Ovary (tissue), 9 donors: ENCODE measurements around the gene DUSP6. TPM values are rescaled to one million over a fixed set of nuclear protein-coding genes. Genes with fewer than 3 reads are reported as not detected.

Source experiments
- DNase-seq, 5 donors: peaks; one replicate each; pipeline ENCODE4 v3.0.0-alpha.2; 2019 to 2020
- H3K27ac ChIP-seq, 2 donors: fragments of 200-600 bp; one replicate each; pipeline versions ENCODE4 v1.5.1 to v1.8.0; 2019 to 2022
- H3K27me3 ChIP-seq: fragments of 200-600 bp; one replicate; pipeline ENCODE4 v1.8.0; 2022
- H3K36me3 ChIP-seq: fragments of 200-600 bp; sonication (generic); one replicate; pipeline ENCODE4 v1.5.1; 2019
- H3K4me1 ChIP-seq: one replicate; pipeline ENCODE4 v1.8.1; 2013; ENCODE audit warnings: mild to moderate bottlenecking, moderate library complexity; ENCODE audit not compliant: insufficient read depth
- H3K4me3 ChIP-seq: fragments of 200-600 bp; sonication (generic); one replicate; pipeline ENCODE4 v1.5.1; 2017
- H3K9me3 ChIP-seq, 2 donors: fragments of 200-600 bp in 1 of 2; sonication (generic) in 1 of 2; one replicate each; pipeline versions ENCODE4 v1.5.1 to v1.8.1; 2013 to 2019; ENCODE audit warnings: mild to moderate bottlenecking in 1 of 2, moderate library complexity in 1 of 2
- CTCF ChIP-seq, 3 donors: fragments of 450-650 bp in 2 of 3; fragments of 200-600 bp in 1 of 3; IDR thresholded peaks; one replicate each; pipeline versions ENCODE4 v1.5.1 to v1.8.0; 2016 to 2022; ENCODE audit warnings: antibody characterized with exemption in 3 of 3, mild to moderate bottlenecking in 1 of 3
- EP300 ChIP-seq: sonication (generic); formaldehyde crosslinking; IDR thresholded peaks from one replicate; pipeline ENCODE4 v1.6.1; 2017; ENCODE audit warnings: antibody characterized with exemption
- POLR2A ChIP-seq: fragments of 450-650 bp; IDR thresholded peaks from one replicate; pipeline ENCODE4 v1.6.1; 2017; ENCODE audit warnings: antibody characterized with exemption, mild to moderate bottlenecking, moderate library complexity
- WGBS, 3 donors: extraction: QIAGEN DNeasy Blood & Tissue Kit in 1 of 3; methylation state at CpG; one replicate each; pipeline versions ENCODE4 v1.1.5 to v1.1.7; 2013 to 2017; 5-methylcytosine and 5-hydroxymethylcytosine counted together
- intact Hi-C, 4 donors: fragments of 100-400 bp; cut with DNase I; formaldehyde crosslinking; loops; one replicate each; pipeline versions ENCODE4 v1.11.0 to v1.15.1; 2022 to 2023
- polyA plus RNA-seq, 2 donors: library from polyadenylated mRNA; stranded (reverse); fragments of 200-250 nt in 1 of 2; fragments of 350-450 nt in 1 of 2; fragmentation: Illumina TruSeq in 1 of 2; extraction: RNeasy Lipid Tissue Mini Kit (QIAGEN cat#74804) in 1 of 2; gene quantifications; one replicate each; pipeline ENCODE4 v1.2.3, GENCODE V29; 2013 to 2014
- total RNA-seq, 7 donors: library from RNA; depleted of rRNA in 2 of 7; stranded (reverse); fragments of >200 nt in 2 of 7; fragmentation: NEBNext Ultra II Directional in 3 of 7; extraction: Animal tissue kit (Norgen Biotek cat#: 25700) in 3 of 7; gene quantifications; one replicate each; pipeline versions ENCODE4 v1.1.0 to v1.2.4, GENCODE V29; 2016 to 2023
- donor health status: DM: no; HTN: no; CAD: no; lungs with moderate emphysema.
- donor health status: DM: no; HTN: no; CAD: no.
- donor health status: Bipolar disorder and iron deficiency.
- donor health status: DM: yes; HTN: yes; CAD: no.
- donor health status: DM: no; HTN: no; CAD: no.
- donor health status: DM: yes; HTN: yes; CAD: no.

The DUSP6 gene
- total and polyA plus RNA-seq, 9 donors = 10.8 to 35.5 (median 20.5) TPM

GRCh38 chr12:89307474-89308253 is 44.6 kb downstream of the DUSP6 start:
- no peaks in the 10 kb centered on the region for H3K9me3 ChIP-seq
- H3K4me1 ChIP-seq = no peaks in the 10 kb centered on the region
- TF ChIP-seq CTCF (IDR thresholded peaks at IDR 0.05) (no peak), POLR2A (no peak), EP300 (no peak)
- no peak overlapping the region for H3K4me3 ChIP-seq
- H3K27ac ChIP-seq = no peak overlapping the region
- H3K27me3 ChIP-seq = no peaks in the 10 kb centered on the region
- no peaks in the 10 kb centered on the region for H3K36me3 ChIP-seq
- no peak for DNase-seq
- intact Hi-C loops = no loop called here
- WGBS, 3 donors = 81 to 85% (median 85%) methylated on average over 9 of the region's 9 CpGs

- Histone ChIP-seq H3K4me1 (no peaks in the 10 kb centered on the region), H3K27ac (no peak overlapping the region), H3K36me3 (no peaks in the 10 kb centered on the region), H3K27me3 (no peaks in the 10 kb centered on the region), H3K4me3 (no peak overlapping the region), H3K9me3 (no peaks in the 10 kb centered on the region)
- intact Hi-C loops = no loop called here
- whole genome bisulfite sequencing, 3 donors = 67 to 73% (median 73%) methylated on average over 5 of the region's 5 CpGs
- no peak for TF ChIP-seq CTCF (IDR thresholded peaks at IDR 0.05)
- no peak for TF ChIP-seq EP300
- TF ChIP-seq POLR2A = no peak
- no peak for DNase-seq
Observed at GRCh38 chr12:89306827-89307473, 45.4 kb downstream of the DUSP6 start.

GRCh38 chr12:89305373-89305772 is 46.9 kb downstream of the DUSP6 start:
- DNase-seq = no peak
- Histone ChIP-seq H3K9me3 (no peaks in the 10 kb centered on the region), H3K27me3 (no peaks in the 10 kb centered on the region), H3K4me1 (no peaks in the 10 kb centered on the region), H3K4me3 (no peak overlapping the region), H3K27ac (no peak overlapping the region), H3K36me3 (no peaks in the 10 kb centered on the region)
- intact Hi-C loops = no loop called here
- WGBS, 3 donors = 77 to 81% (median 80%) methylated on average over 1 of the region's 1 CpG
- TF ChIP-seq CTCF (IDR thresholded peaks at IDR 0.05) = no peak
- no peak for TF ChIP-seq EP300
- TF ChIP-seq POLR2A = no peak

GRCh38 chr12:89299931-89300330 is 52.4 kb downstream of the DUSP6 start:
- no peak overlapping the region for H3K27ac ChIP-seq
- no peak for DNase-seq
- WGBS, 3 donors = 45 to 86% (median 45%) methylated on average over 2 of the region's 2 CpGs
- intact Hi-C loops = no loop called here
- no peaks in the 10 kb centered on the region for H3K9me3 ChIP-seq
- H3K4me1 ChIP-seq = no peaks in the 10 kb centered on the region
- H3K27me3 ChIP-seq = no peaks in the 10 kb centered on the region
- TF ChIP-seq CTCF (IDR thresholded peaks at IDR 0.05) (no peak), EP300 (no peak), POLR2A (no peak)
- no peaks in the 10 kb centered on the region for H3K36me3 ChIP-seq
- no peak overlapping the region for H3K4me3 ChIP-seq
